Natural killer cell (primary cell): ENCODE measurements around the gene C1orf52. TPM values are rescaled to one million over a fixed set of nuclear protein-coding genes. Genes with fewer than 3 reads are reported as not detected.

Experiments used
- ATAC-seq, 3 donors: fragments of 150-1000 bp in 2 of 3; fragments of 200-7000 bp in 1 of 3; cut with Tn5 transposase; 1 replicate in 1 of 3; 2 replicates in 2 of 3; pipeline ENCODE4 v1.10.0; 2021; ENCODE audit warnings: mild to moderate bottlenecking in 2 of 3, moderate library complexity in 2 of 3
- DNase-seq, 2 donors: peaks; one replicate each; pipeline versions ENCODE4 v3.0.0 to v3.0.0-alpha.2; 2013 to 2021; ENCODE audit warnings: mixed read lengths in 1 of 2
- H3K27ac ChIP-seq: one replicate; pipeline ENCODE4 v1.5.1; 2013; ENCODE audit warnings: mild to moderate bottlenecking, low read length
- H3K27me3 ChIP-seq: one replicate; pipeline ENCODE4 v1.6.1; 2013; ENCODE audit warnings: low read length; ENCODE audit not compliant: control insufficient read depth, insufficient read depth
- H3K36me3 ChIP-seq: one replicate; pipeline ENCODE4 v1.6.1; 2013; ENCODE audit warnings: low read length; ENCODE audit not compliant: control insufficient read depth, insufficient read depth
- H3K4me1 ChIP-seq: one replicate; pipeline ENCODE4 v1.6.1; 2013; ENCODE audit warnings: low read length; ENCODE audit not compliant: control insufficient read depth, insufficient read depth
- H3K4me3 ChIP-seq: one replicate; pipeline ENCODE4 v1.5.1; 2013; ENCODE audit warnings: low read length
- H3K9me3 ChIP-seq: one replicate; pipeline ENCODE4 v1.6.1; 2013; ENCODE audit warnings: low read length; ENCODE audit not compliant: control insufficient read depth, insufficient read depth
- H3K27ac Mint-ChIP-seq, 2 donors: one replicate each; pipeline ENCODE4 v1.8.0; 2022; ENCODE audit warnings: mild to moderate bottlenecking in 2 of 2, mixed read lengths in 2 of 2, moderate library complexity in 1 of 2
- H3K27me3 Mint-ChIP-seq, 2 donors: one replicate each; pipeline ENCODE4 v1.8.0; 2022; ENCODE audit warnings: low read depth in 2 of 2, mixed read lengths in 2 of 2
- H3K36me3 Mint-ChIP-seq: one replicate; pipeline ENCODE4 v1.8.0; 2022; ENCODE audit warnings: mixed read lengths
- H3K4me1 Mint-ChIP-seq, 2 donors: one replicate each; pipeline ENCODE4 v1.8.0; 2022; ENCODE audit warnings: mixed read lengths in 2 of 2
- H3K4me3 Mint-ChIP-seq: one replicate; pipeline ENCODE4 v1.8.0; 2022; ENCODE audit warnings: mild to moderate bottlenecking, moderate library complexity, mixed read lengths
- H3K9me3 Mint-ChIP-seq, 2 donors: one replicate each; pipeline ENCODE4 v1.8.0; 2022; ENCODE audit warnings: mixed read lengths in 2 of 2
- WGBS: methylation state at CpG from one replicate; pipeline ENCODE4 v1.1.7; 2013; ENCODE audit warnings: missing lambda C conversion rate; ENCODE audit not compliant: insufficient coverage; 5-methylcytosine and 5-hydroxymethylcytosine counted together
- intact Hi-C: fragments of 100-400 bp; cut with micrococcal nuclease; formaldehyde crosslinking; loops from one replicate; pipeline ENCODE4 v1.14.2; 2022
- total RNA-seq, 4 donors: library from RNA; stranded (reverse); fragments of 120-200 nt in 1 of 4; gene quantifications; one replicate each; pipeline versions ENCODE4 v1.2.3 to v1.2.4, GENCODE V29; 2013 to 2022
- TF ChIP-seq, protein P1 (sequence below): fragments of 200-600 bp; IDR thresholded peaks from one replicate; pipeline ENCODE4 v1.8.0; 2022; ENCODE audit warnings: antibody characterized with exemption

The C1orf52 gene
- total RNA-seq, 3 donors from 2014 or later (not counting 1 experiment from before 2014, with no cell fraction given): 50.6 to 67.3 (median 58.9) TPM

DNA sequence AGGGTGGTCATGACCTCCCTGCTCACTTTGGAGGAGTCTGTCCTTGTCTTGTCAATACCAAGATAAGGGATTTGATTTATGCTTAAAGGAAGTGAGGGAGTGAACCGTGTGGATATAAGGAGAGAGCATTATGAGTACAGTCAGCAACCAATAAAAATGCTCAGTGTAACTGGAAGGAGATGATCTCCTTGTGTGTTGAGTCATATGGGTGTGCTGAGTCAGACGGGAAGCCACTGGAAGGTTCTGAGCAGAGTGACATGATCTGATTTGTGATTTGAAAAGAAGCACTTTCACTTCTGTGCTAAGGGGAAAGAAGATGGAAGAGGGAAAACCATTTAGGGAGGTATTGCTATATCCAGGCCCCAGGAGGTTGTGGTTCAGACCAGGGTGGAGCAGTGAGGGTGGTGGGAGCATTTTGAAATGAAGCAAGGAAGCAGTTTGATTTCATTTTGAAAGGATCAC lies 19.4 kb upstream of the C1orf52 start:
- H3K4me3 ChIP-seq: no peak overlapping the region
- no peaks in the 10 kb centered on the region for H3K9me3 Mint-ChIP-seq
- peaks cover 24% of the 10 kb centered on the region in 2 donors for H3K4me1 Mint-ChIP-seq
- H3K27ac ChIP-seq: no peak overlapping the region
- H3K4me3 Mint-ChIP-seq: no peak overlapping the region
- intact Hi-C loops: loop anchor here (10.0 kb wide), 1 partner anchor 1636 kb away; the partner anchor contains the start of genes HS2ST1 and SELENOF
- H3K4me1 ChIP-seq: peaks cover 9% of the 10 kb centered on the region
- no peaks in the 10 kb centered on the region for H3K9me3 ChIP-seq
- peak in 1 of 2 donors; percentile 35 for DNase-seq
- H3K27me3 Mint-ChIP-seq: peaks cover 9 to 15% of the 10 kb centered on the region in 2 donors
- peak overlapping the region in 1 of 2 donors; percentile 2 for H3K27ac Mint-ChIP-seq
- WGBS: 7% methylated on average over 2 of the region's 2 CpGs
- H3K27me3 ChIP-seq: no peaks in the 10 kb centered on the region
- ATAC-seq: no peak
- TF ChIP-seq, protein P1, sequence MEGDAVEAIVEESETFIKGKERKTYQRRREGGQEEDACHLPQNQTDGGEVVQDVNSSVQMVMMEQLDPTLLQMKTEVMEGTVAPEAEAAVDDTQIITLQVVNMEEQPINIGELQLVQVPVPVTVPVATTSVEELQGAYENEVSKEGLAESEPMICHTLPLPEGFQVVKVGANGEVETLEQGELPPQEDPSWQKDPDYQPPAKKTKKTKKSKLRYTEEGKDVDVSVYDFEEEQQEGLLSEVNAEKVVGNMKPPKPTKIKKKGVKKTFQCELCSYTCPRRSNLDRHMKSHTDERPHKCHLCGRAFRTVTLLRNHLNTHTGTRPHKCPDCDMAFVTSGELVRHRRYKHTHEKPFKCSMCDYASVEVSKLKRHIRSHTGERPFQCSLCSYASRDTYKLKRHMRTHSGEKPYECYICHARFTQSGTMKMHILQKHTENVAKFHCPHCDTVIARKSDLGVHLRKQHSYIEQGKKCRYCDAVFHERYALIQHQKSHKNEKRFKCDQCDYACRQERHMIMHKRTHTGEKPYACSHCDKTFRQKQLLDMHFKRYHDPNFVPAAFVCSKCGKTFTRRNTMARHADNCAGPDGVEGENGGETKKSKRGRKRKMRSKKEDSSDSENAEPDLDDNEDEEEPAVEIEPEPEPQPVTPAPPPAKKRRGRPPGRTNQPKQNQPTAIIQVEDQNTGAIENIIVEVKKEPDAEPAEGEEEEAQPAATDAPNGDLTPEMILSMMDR: no peak
- no peaks in the 10 kb centered on the region for H3K36me3 ChIP-seq
- H3K36me3 Mint-ChIP-seq: no peaks in the 10 kb centered on the region

DNA sequence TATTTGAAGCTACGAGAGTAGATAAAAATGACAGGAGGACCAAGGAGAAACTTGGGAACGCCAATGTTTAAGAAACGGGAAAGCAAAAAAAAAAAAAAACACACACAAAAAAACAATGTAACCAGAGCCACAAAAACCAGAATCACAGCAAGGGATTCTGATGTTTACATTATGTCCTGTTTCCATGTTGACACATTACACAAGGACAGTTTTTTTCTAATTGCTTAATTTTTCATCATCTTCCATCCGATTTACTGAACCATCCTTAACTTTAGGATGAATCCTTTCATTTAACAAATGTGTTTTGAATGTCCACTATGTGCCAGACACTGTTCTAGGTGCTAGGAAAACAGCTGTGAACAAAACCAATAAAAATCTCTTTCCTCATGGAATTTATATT lies 18.3 kb upstream of the C1orf52 start:
- WGBS: 100% methylated on average over 2 of the region's 4 CpGs
- peaks cover 2% of the 10 kb centered on the region for H3K36me3 ChIP-seq
- Mint-ChIP-seq H3K4me1 (peaks cover 35% of the 10 kb centered on the region in 2 donors), H3K36me3 (no peaks in the 10 kb centered on the region), H3K9me3 (no peaks in the 10 kb centered on the region), H3K27me3 (peaks cover 9 to 15% of the 10 kb centered on the region in 2 donors), H3K4me3 (no peak overlapping the region), H3K27ac (no peak overlapping the region)
- TF ChIP-seq, protein P1: no peak
- peaks cover 9% of the 10 kb centered on the region for H3K4me1 ChIP-seq
- no peak overlapping the region for H3K27ac ChIP-seq
- ATAC-seq (no peak), DNase-seq (no peak)
- H3K4me3 ChIP-seq: no peak overlapping the region
- no peaks in the 10 kb centered on the region for H3K9me3 ChIP-seq
- no peaks in the 10 kb centered on the region for H3K27me3 ChIP-seq
- intact Hi-C loops: loop anchor here (10.0 kb wide), 1 partner anchor 1637 kb away; the partner anchor contains the start of genes HS2ST1 and SELENOF

DNA sequence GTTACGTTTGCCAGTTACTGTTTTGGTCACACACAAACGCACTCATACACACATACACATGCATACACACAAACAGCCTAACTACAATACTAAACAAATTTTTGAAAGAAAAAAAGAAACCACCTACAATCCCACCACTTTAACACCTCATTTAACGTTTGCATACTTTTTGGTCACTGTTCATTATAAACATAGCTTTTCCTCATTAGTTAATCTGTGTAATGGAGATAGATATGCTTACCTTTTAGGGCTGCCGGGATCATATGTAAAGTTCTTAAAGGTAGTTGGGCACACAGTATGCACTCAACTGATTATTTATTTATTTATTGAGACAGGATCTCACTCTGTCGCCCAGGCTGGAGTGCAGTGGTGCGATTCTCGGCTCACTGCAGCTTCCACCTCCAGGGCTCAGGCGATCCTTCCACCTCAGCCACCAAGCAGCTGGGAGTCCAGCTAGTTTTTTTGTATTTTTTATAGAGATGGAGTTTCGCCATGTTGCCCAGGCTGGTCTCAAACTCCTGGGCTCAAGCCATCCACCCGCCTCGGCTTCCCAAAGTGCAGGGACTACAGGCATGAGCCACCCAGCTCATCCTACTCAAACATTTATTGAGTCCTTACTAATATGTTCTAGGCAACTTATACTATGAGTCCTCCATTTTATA lies 17.6 kb upstream of the C1orf52 start:
- Histone ChIP-seq H3K27ac (peak overlapping the region; percentile 89), H3K27me3 (no peaks in the 10 kb centered on the region), H3K4me1 (peaks cover 9% of the 10 kb centered on the region), H3K9me3 (no peaks in the 10 kb centered on the region), H3K4me3 (peak overlapping the region; percentile 50), H3K36me3 (peaks cover 3% of the 10 kb centered on the region)
- TF ChIP-seq, protein P1: no peak
- no peaks in the 10 kb centered on the region for H3K36me3 Mint-ChIP-seq
- peak overlapping the region; percentile 86 for H3K4me3 Mint-ChIP-seq
- peak overlapping the region; percentile 88 to 90 for H3K27ac Mint-ChIP-seq
- intact Hi-C loops: loop anchor here (1.0 to 10.0 kb wide), 3 partner anchors 18 to 1638 kb away; partner anchors contain the start of genes C1orf52, HS2ST1 and SELENOF
- 78% methylated on average over 10 of the region's 11 CpGs for WGBS
- H3K4me1 Mint-ChIP-seq: peaks cover 36 to 37% of the 10 kb centered on the region in 2 donors
- H3K27me3 Mint-ChIP-seq: peaks cover 9 to 11% of the 10 kb centered on the region in 2 donors
- H3K9me3 Mint-ChIP-seq: no peaks in the 10 kb centered on the region
- no peak for DNase-seq
- ATAC-seq: no peak
